Adipose tissue (tissue), 3 donors: ENCODE results near the gene SMAD6. TPM values are rescaled to one million over a fixed set of nuclear protein-coding genes. Genes with fewer than 3 reads are reported as not detected.

Source experiments
- H3K27ac ChIP-seq: one replicate; pipeline ENCODE4 v1.5.1; 2013; ENCODE audit warnings: low read depth, low read length
- WGBS, 3 donors: extraction: QIAGEN DNeasy Blood & Tissue Kit; methylation state at CpG; one replicate each; pipeline ENCODE4 v1.1.7; 2013; 5-methylcytosine and 5-hydroxymethylcytosine counted together
- polyA plus RNA-seq, 3 donors: library from polyadenylated mRNA; stranded (reverse); fragments of 200-250 nt; gene quantifications; one replicate each; pipeline ENCODE4 v1.2.3, GENCODE V29; 2013
- donor health status: healthy with polysubstance abuse.
- donor health status: Bipolar disorder and iron deficiency.
- donor health status: healthy.

SMAD6 gene
- polyA plus RNA-seq, 3 donors, result 3.6 to 23.0 (median 7.4) TPM

- WGBS, 3 donors, result 51 to 65% (median 56%) methylated on average over 26 of the region's 26 CpGs
- H3K27ac ChIP-seq, result no peak overlapping the region
These were observed 27.4 kb downstream of the SMAD6 start for GRCh38 chr15:66729331-66729951.

- WGBS, 3 donors, result 89% methylated on average over 4 of the region's 4 CpGs
- no peak overlapping the region for H3K27ac ChIP-seq
These were observed 28.4 kb downstream of the SMAD6 start for GRCh38 chr15:66730168-66731021.

GRCh38 chr15:66733976-66734375 is 31.9 kb downstream of the SMAD6 start:
- H3K27ac ChIP-seq, result no peak overlapping the region
- 57 to 77% (median 62%) methylated on average over 11 of the region's 11 CpGs for WGBS, 3 donors

GRCh38 chr15:66734961-66735908 is 33.2 kb downstream of the SMAD6 start:
- WGBS, 3 donors, result 73 to 83% (median 77%) methylated on average over 10 of the region's 10 CpGs
- H3K27ac ChIP-seq, result no peak overlapping the region

- H3K27ac ChIP-seq, result no peak overlapping the region
- WGBS, 3 donors, result 58 to 81% (median 58%) methylated on average over 9 of the region's 9 CpGs
These were observed 33.9 kb downstream of the SMAD6 start for GRCh38 chr15:66735909-66736305.

- no peak overlapping the region for H3K27ac ChIP-seq
- 81 to 88% (median 86%) methylated on average over 11 of the region's 11 CpGs for WGBS, 3 donors
These were observed 35.4 kb downstream of the SMAD6 start for GRCh38 chr15:66737243-66738010.

GRCh38 chr15:66738116-66738515 is 36.1 kb downstream of the SMAD6 start:
- 92 to 94% (median 93%) methylated on average over 10 of the region's 10 CpGs for WGBS, 3 donors
- no peak overlapping the region for H3K27ac ChIP-seq

GRCh38 chr15:66738595-66738994 is 36.6 kb downstream of the SMAD6 start:
- 90 to 96% (median 95%) methylated on average over 10 of the region's 10 CpGs for WGBS, 3 donors
- no peak overlapping the region for H3K27ac ChIP-seq

GRCh38 chr15:66739287-66739686 is 37.3 kb downstream of the SMAD6 start:
- WGBS, 3 donors, result 86 to 93% (median 89%) methylated on average over 6 of the region's 6 CpGs
- H3K27ac ChIP-seq, result no peak overlapping the region

- WGBS, 3 donors, result 48 to 74% (median 54%) methylated on average over 8 of the region's 8 CpGs
- no peak overlapping the region for H3K27ac ChIP-seq
These were observed 38.8 kb downstream of the SMAD6 start for GRCh38 chr15:66740802-66741201.

- WGBS, 3 donors, result 86 to 89% (median 88%) methylated on average over 5 of the region's 5 CpGs
These were observed 39.6 kb downstream of the SMAD6 start for GRCh38 chr15:66741646-66742045.

GRCh38 chr15:66742286-66742685 is 40.2 kb downstream of the SMAD6 start:
- no peak overlapping the region for H3K27ac ChIP-seq
- WGBS, 3 donors, result 92 to 97% (median 93%) methylated on average over 6 of the region's 6 CpGs

More at GRCh38 chr15:66741646-66742045, 39.6 kb downstream of the SMAD6 start:
- H3K27ac ChIP-seq, result no peak overlapping the region

- no peak overlapping the region for H3K27ac ChIP-seq
- WGBS, 3 donors, result 85 to 94% (median 86%) methylated on average over 5 of the region's 5 CpGs
These were observed 41.2 kb downstream of the SMAD6 start for GRCh38 chr15:66743204-66743603.

GRCh38 chr15:66743703-66744536 is 41.9 kb downstream of the SMAD6 start:
- no peak overlapping the region for H3K27ac ChIP-seq
- WGBS, 3 donors, result 27 to 52% (median 42%) methylated on average over 15 of the region's 15 CpGs

- 58 to 78% (median 66%) methylated on average over 4 of the region's 4 CpGs for WGBS, 3 donors
- no peak overlapping the region for H3K27ac ChIP-seq
These were observed 42.7 kb downstream of the SMAD6 start for GRCh38 chr15:66744610-66745279.

- no peak overlapping the region for H3K27ac ChIP-seq
- 64 to 75% (median 74%) methylated on average over 9 of the region's 9 CpGs for WGBS, 3 donors
These were observed 43.6 kb downstream of the SMAD6 start for GRCh38 chr15:66745530-66746230.
